Measurements from ENCODE around the gene OSGEP.

DNA sequence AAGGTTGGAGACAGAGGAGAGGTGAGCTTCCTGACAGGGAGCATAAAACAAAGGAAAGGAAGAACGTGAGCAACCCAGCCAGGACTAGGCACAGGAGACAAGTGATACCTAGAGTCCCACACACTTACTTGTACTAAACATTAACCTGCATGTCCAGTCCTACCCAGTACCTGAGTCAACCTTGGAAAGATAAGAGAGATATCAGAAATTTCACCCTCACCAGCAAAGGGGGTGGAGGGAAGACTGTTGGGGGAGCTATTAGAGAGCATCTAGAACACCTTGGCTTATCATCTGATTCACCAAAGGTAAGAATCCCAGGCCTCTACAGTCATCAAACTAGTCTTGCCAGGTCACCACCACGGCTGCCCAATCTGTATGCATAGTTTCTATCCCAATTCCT is 29.8 kb downstream of the OSGEP start:
- TF ChIP-seq, protein P1, sequence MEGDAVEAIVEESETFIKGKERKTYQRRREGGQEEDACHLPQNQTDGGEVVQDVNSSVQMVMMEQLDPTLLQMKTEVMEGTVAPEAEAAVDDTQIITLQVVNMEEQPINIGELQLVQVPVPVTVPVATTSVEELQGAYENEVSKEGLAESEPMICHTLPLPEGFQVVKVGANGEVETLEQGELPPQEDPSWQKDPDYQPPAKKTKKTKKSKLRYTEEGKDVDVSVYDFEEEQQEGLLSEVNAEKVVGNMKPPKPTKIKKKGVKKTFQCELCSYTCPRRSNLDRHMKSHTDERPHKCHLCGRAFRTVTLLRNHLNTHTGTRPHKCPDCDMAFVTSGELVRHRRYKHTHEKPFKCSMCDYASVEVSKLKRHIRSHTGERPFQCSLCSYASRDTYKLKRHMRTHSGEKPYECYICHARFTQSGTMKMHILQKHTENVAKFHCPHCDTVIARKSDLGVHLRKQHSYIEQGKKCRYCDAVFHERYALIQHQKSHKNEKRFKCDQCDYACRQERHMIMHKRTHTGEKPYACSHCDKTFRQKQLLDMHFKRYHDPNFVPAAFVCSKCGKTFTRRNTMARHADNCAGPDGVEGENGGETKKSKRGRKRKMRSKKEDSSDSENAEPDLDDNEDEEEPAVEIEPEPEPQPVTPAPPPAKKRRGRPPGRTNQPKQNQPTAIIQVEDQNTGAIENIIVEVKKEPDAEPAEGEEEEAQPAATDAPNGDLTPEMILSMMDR (IDR thresholded peaks at IDR 0.05), result no peak
- TF ChIP-seq POLR2AphosphoS5 (IDR thresholded peaks at IDR 0.05; ENCODE audit: low read depth, low read length), result no peak
- no peak for TF ChIP-seq SIN3A (IDR thresholded peaks at IDR 0.05; ENCODE audit: borderline replicate concordance, insufficient read depth, low read depth, low read length)
- TF ChIP-seq, protein P2, sequence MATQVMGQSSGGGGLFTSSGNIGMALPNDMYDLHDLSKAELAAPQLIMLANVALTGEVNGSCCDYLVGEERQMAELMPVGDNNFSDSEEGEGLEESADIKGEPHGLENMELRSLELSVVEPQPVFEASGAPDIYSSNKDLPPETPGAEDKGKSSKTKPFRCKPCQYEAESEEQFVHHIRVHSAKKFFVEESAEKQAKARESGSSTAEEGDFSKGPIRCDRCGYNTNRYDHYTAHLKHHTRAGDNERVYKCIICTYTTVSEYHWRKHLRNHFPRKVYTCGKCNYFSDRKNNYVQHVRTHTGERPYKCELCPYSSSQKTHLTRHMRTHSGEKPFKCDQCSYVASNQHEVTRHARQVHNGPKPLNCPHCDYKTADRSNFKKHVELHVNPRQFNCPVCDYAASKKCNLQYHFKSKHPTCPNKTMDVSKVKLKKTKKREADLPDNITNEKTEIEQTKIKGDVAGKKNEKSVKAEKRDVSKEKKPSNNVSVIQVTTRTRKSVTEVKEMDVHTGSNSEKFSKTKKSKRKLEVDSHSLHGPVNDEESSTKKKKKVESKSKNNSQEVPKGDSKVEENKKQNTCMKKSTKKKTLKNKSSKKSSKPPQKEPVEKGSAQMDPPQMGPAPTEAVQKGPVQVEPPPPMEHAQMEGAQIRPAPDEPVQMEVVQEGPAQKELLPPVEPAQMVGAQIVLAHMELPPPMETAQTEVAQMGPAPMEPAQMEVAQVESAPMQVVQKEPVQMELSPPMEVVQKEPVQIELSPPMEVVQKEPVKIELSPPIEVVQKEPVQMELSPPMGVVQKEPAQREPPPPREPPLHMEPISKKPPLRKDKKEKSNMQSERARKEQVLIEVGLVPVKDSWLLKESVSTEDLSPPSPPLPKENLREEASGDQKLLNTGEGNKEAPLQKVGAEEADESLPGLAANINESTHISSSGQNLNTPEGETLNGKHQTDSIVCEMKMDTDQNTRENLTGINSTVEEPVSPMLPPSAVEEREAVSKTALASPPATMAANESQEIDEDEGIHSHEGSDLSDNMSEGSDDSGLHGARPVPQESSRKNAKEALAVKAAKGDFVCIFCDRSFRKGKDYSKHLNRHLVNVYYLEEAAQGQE (IDR thresholded peaks at IDR 0.05; ENCODE audit: insufficient read depth in 1 of 2, low read depth in 2 of 2, low read length in 1 of 2), result no peak
- TF ChIP-seq TCF7L2 (IDR thresholded peaks at IDR 0.05; ENCODE audit: low read depth, low read length), result no peak

Data from Panc1 (cell line).